GM21423 (cell line): ENCODE measurements around the gene HLA-A.

Experiments used
- ATAC-seq: cut with Tn5 transposase; IDR thresholded peaks from one replicate; pipeline ENCODE4 v1.9.1; 2021; ENCODE audit warnings: mild to moderate bottlenecking, moderate library complexity; ENCODE audit not compliant: unreplicated experiment

Gene HLA-A

GRCh38 chr6:29933955-29934354 is 8.4 kb upstream of the HLA-A start:
- ATAC-seq, result no peak

- no peak for ATAC-seq
Observed at GRCh38 chr6:29935273-29935955, 6.9 kb upstream of the HLA-A start.

- ATAC-seq, result no peak
Observed at GRCh38 chr6:29938746-29939508, 3.4 kb upstream of the HLA-A start.

- no peak for ATAC-seq
Observed at GRCh38 chr6:29941016-29941415, 1.3 kb upstream of the HLA-A start.

- ATAC-seq, result no peak
Observed at GRCh38 chr6:29941471-29941870, 861 bp upstream of the HLA-A start.

GRCh38 chr6:29941916-29942274 is 437 bp upstream of the HLA-A start:
- peak; percentile 9 for ATAC-seq

- ATAC-seq, result peak; percentile 16
Observed at GRCh38 chr6:29943053-29943966, 978 bp downstream of the HLA-A start.

- no peak for ATAC-seq
Observed at GRCh38 chr6:29945281-29945820, 3.0 kb downstream of the HLA-A start.

GRCh38 chr6:29946223-29947076 is 4.1 kb downstream of the HLA-A start:
- no peak for ATAC-seq

GRCh38 chr6:29947077-29947980 is 5.0 kb downstream of the HLA-A start:
- ATAC-seq, result no peak

- no peak for ATAC-seq
Observed at GRCh38 chr6:29948277-29948676, 5.9 kb downstream of the HLA-A start.

GRCh38 chr6:29949934-29950333 is 7.6 kb downstream of the HLA-A start:
- no peak for ATAC-seq

- ATAC-seq, result no peak
Observed at GRCh38 chr6:29951882-29952281, 9.6 kb downstream of the HLA-A start.

- ATAC-seq, result no peak
Observed at GRCh38 chr6:29953001-29953441, 10.7 kb downstream of the HLA-A start.

GRCh38 chr6:29953686-29954085 is 11.4 kb downstream of the HLA-A start:
- no peak for ATAC-seq

- ATAC-seq, result no peak
Observed at GRCh38 chr6:29954272-29954671, 11.9 kb downstream of the HLA-A start.

- no peak for ATAC-seq
Observed at GRCh38 chr6:29955783-29956182, 13.5 kb downstream of the HLA-A start.

GRCh38 chr6:29956518-29956917 is 14.2 kb downstream of the HLA-A start:
- ATAC-seq, result no peak

GRCh38 chr6:29958046-29958445 is 15.7 kb downstream of the HLA-A start:
- no peak for ATAC-seq
